GM23338 (cell line): Measurements from ENCODE around the gene RAB39A.

Experiments
- EZH2 ChIP-seq: fragments of 200-600 bp; sonication (generic); IDR thresholded peaks from one replicate; pipeline ENCODE4 v1.8.0; 2017; ENCODE audit warnings: antibody characterized with exemption, mild to moderate bottlenecking, low read depth; ENCODE audit not compliant: unreplicated experiment
- NANOG ChIP-seq: IDR thresholded peaks from 2 replicates; pipeline ENCODE4 v1.6.1; 2016; ENCODE audit warnings: antibody characterized with exemption, borderline replicate concordance
- POLR2AphosphoS5 ChIP-seq: IDR thresholded peaks from 2 replicates; pipeline ENCODE4 v1.6.1; 2016; ENCODE audit warnings: antibody characterized with exemption, low read depth
- ZNF331 ChIP-seq: fragments of 250-450 bp; sonication (Bioruptor Pico); IDR thresholded peaks from 2 replicates; pipeline ENCODE4 v1.5.0; 2020; ENCODE audit warnings: low read depth, mild to moderate bottlenecking, moderate library complexity
- TF ChIP-seq, protein P1 (sequence below), 2 experiments: fragments of 200-600 bp in 1 of 2; sonication (generic) in 1 of 2; conservative IDR thresholded peaks; 2 replicates each; pipeline versions ENCODE4 v1.5.1 to v1.6.1; 2016 to 2017; ENCODE audit warnings: antibody characterized with exemption in 2 of 2, low read depth in 2 of 2, mild to moderate bottlenecking in 2 of 2, moderate library complexity in 1 of 2
- TF ChIP-seq, protein P2 (sequence below): IDR thresholded peaks from one replicate; pipeline ENCODE4 v1.6.1; 2018; ENCODE audit warnings: antibody characterized with exemption; ENCODE audit not compliant: unreplicated experiment

DNA sequence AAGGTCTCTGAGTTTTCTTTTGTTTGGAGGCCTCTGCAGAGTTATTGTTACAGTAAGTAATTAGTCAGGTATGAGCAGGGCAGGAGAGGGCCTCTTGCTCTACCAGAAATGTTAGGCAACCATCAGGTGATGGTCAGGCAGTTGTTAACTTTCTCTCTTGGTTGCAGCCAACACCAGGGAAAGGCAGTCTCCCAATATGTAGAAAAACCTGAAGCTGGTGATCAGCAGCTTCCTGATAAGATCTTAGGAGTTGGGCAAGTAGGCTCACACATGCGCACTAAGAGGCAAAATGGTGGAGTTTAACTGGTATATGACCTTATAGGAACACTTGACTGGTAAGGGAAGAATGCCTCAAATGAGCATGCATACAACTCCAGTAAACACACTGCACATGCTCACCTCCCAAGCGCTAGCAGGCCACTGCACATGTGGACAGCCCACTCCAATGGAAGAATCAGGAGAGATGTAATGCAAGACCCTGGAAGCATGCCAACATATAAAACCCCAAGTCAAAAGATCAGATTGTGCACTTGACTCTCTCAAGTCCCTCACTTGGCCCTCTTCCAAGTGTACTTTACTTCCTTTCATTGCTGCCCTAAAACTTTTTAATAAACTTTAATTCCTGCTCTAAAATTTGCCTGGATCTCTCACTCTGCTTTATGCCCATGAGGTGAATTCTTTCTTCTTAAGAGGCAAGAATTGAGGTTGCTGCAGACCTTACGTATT is 46.0 kb upstream of the RAB39A start:
- TF ChIP-seq, protein P1, sequence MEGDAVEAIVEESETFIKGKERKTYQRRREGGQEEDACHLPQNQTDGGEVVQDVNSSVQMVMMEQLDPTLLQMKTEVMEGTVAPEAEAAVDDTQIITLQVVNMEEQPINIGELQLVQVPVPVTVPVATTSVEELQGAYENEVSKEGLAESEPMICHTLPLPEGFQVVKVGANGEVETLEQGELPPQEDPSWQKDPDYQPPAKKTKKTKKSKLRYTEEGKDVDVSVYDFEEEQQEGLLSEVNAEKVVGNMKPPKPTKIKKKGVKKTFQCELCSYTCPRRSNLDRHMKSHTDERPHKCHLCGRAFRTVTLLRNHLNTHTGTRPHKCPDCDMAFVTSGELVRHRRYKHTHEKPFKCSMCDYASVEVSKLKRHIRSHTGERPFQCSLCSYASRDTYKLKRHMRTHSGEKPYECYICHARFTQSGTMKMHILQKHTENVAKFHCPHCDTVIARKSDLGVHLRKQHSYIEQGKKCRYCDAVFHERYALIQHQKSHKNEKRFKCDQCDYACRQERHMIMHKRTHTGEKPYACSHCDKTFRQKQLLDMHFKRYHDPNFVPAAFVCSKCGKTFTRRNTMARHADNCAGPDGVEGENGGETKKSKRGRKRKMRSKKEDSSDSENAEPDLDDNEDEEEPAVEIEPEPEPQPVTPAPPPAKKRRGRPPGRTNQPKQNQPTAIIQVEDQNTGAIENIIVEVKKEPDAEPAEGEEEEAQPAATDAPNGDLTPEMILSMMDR (conservative IDR thresholded peaks at IDR 0.05; ENCODE audit: low read depth in 2 of 2) = no peak
- TF ChIP-seq POLR2AphosphoS5 = no peak
- TF ChIP-seq EZH2 = no peak
- TF ChIP-seq NANOG = no peak
- TF ChIP-seq ZNF331 (CRISPR knock-in tag) = no peak
- TF ChIP-seq, protein P2, sequence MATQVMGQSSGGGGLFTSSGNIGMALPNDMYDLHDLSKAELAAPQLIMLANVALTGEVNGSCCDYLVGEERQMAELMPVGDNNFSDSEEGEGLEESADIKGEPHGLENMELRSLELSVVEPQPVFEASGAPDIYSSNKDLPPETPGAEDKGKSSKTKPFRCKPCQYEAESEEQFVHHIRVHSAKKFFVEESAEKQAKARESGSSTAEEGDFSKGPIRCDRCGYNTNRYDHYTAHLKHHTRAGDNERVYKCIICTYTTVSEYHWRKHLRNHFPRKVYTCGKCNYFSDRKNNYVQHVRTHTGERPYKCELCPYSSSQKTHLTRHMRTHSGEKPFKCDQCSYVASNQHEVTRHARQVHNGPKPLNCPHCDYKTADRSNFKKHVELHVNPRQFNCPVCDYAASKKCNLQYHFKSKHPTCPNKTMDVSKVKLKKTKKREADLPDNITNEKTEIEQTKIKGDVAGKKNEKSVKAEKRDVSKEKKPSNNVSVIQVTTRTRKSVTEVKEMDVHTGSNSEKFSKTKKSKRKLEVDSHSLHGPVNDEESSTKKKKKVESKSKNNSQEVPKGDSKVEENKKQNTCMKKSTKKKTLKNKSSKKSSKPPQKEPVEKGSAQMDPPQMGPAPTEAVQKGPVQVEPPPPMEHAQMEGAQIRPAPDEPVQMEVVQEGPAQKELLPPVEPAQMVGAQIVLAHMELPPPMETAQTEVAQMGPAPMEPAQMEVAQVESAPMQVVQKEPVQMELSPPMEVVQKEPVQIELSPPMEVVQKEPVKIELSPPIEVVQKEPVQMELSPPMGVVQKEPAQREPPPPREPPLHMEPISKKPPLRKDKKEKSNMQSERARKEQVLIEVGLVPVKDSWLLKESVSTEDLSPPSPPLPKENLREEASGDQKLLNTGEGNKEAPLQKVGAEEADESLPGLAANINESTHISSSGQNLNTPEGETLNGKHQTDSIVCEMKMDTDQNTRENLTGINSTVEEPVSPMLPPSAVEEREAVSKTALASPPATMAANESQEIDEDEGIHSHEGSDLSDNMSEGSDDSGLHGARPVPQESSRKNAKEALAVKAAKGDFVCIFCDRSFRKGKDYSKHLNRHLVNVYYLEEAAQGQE = no peak
